Myocyte (in vitro differentiated cells): ENCODE measurements around the gene TTC27. TPM values are rescaled to one million over a fixed set of nuclear protein-coding genes. Genes with fewer than 3 reads are reported as not detected.
"Not testable (repeated sequence)": the region's sequence is repeated elsewhere in the genome, so short reads cannot be mapped to it uniquely, and the experiment has no call there.

Experiments
- DNase-seq: peaks from one replicate; pipeline ENCODE4 v3.0.0-alpha.2; 2012; ENCODE audit warnings: low read depth
- polyA plus RNA-seq: library from polyadenylated mRNA; unstranded; fragments of >200 nt; gene quantifications from one replicate; pipeline ENCODE4 v1.2.1, GENCODE V29; 2012; ENCODE audit warnings: missing spikeins
- total RNA-seq: library from RNA; depleted of rRNA; stranded (reverse); fragments of >200 nt; gene quantifications from 2 replicates; pipeline ENCODE4 v1.2.3, GENCODE V29; 2014

TTC27 gene
- total RNA-seq, result 18.4 and 22.7 TPM in 2 replicates
- 7.4 TPM for polyA plus RNA-seq

DNA sequence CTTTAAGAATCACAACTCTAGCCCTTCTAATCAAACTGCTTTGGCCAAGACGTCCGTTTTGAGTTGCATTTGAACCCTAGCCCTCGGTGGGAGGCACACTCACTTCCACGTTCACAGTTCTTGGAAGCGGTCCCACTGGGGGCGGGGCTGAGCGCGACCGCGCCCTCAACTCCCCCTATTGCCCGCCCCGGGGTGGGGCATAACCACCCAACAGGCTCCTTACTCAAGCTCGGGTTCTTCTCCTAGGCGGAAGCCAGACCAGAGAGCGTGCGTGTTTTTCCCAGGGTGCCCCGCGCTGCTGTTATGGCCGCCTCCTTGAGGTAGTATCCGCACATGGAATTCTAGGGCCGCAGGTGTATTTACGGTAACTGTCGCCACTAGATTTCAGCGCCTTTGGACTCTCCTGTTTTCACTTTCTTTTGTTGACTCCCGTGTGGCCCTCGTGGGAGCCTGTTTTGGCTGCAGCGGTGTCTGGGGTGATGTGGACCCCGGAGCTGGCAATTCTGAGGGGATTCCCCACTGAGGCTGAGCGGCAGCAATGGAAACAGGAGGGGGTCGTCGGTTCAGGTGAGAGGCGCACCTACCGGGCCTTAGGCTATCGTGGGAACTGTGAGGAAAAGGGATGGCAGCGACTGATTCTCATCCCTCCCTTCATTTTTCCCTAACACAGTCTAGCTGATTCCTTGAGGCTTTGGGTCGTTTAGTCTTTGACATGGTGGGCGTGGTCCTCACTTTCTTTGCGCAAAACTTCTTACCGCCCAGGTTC, at the start of gene TTC27:
Gene TTC27 (plus strand): TSS at position 237 of the 766 bp plus-strand sequence. CDS start 243 bp downstream, at position 480.
- DNase-seq, result peak; percentile 95

DNA sequence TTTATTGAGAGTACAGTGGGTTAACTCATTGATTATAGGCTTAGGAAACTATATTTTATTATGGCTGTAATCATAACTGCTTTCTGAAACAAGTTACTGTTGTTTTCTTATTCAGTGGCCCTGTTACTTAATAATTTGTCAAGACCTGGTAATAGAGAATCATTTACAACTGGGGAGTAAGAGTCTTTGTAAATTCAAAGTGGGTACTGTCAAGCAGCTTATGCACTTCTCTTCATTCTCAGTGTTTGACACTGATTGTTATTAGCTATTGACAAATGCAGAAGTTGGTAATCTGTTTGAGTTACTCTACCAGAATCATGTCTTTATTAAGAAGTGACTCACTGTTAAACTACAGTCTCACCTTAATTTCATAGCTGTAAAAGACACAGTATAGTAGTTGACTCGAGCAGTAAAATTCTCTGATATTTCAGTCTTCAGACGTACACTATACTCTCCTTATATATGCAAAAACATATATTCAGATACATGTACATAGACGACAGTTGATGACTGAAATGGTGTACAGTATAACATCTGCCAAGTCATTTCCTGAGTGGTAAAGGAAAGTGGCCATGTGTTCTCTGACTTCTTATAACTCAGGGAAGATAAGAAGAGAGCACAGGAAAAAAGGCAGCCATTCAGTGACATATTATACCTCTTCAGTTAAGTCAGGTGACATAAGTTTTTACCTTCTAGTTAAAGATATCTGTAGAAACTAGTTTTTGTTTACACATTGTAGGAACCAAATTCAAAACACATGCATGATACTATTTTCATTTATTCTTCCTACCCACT, 36.0 kb upstream of the TTC27 start:
- no peak for DNase-seq

DNA sequence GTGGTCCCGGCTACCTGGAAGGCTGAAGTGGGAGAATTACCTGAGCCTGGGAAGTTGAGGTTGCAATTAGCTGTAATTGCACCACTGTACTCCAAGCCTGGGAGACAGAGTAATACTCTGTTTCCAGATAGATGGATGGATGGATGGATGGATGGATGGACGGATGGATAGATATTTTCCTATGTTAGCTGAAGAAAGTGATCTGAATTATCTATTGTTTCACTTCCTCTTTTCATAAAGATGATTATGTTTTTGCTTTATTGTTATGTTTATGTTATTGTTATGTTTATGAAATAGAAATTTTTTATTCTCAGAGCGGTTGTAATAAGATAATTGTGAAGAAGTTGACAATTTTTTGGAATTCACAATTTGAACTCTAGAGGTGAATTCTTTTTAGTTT, 33.3 kb upstream of the TTC27 start:
- DNase-seq, result no peak

DNA sequence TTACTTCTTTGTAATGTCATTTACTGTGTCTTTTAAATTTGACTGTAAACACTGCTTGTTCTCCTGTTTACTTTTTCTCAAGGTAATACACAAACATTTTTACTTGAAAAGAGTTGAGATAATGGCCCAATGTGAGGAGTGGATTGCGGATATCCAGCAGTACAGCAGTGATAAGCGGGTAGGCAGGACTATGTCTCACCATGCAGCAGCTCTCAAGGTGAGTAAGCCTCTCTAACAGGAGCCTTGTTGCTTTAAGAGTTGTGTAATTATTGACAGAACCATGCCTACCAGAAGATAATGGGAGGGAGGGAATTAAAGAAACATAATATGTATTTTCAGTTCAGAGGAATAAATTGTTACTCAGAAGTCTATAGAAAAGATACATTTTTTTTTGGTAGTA, 16.5 kb upstream of the TTC27 start:
- no peak for DNase-seq

DNA sequence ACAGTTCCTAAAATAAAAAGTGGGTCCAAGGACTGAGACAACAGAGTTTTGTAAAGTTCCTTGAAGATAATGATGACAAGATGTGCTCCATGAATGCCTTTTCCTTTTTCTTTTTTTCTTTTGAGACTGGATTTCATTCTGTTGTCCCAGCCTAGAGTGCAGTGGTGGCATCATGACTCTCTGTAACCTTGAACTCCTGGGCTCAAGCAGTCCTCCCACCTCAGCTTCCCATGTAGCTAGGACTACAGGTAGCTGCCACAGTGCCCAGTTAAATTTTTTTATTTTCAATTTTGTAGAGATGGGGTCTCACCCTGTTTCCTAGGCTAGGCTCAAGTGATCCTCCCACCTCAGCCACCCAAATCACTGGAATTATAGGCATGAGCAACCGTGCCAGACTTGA, 16.1 kb upstream of the TTC27 start:
- no peak for DNase-seq

DNA sequence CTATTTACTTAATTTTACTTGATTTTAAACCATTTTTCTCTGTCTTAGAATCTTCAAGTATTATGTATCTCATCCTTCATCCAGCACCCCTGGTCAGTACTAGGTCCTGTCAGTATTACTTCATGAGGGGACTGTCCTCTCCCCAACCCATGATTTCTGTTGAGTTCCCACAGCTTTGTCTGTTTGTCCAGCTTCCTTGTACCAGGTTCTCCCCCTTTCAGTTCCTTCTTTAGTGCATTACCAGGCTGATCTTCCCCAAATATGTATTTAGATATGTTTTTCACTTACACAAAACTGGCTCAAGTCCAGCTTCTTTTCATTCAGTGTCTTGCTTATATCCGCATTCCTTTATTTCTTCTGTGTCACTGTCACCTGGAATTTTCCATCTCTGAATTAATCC, 13.8 kb upstream of the TTC27 start:
- DNase-seq, result no peak

DNA sequence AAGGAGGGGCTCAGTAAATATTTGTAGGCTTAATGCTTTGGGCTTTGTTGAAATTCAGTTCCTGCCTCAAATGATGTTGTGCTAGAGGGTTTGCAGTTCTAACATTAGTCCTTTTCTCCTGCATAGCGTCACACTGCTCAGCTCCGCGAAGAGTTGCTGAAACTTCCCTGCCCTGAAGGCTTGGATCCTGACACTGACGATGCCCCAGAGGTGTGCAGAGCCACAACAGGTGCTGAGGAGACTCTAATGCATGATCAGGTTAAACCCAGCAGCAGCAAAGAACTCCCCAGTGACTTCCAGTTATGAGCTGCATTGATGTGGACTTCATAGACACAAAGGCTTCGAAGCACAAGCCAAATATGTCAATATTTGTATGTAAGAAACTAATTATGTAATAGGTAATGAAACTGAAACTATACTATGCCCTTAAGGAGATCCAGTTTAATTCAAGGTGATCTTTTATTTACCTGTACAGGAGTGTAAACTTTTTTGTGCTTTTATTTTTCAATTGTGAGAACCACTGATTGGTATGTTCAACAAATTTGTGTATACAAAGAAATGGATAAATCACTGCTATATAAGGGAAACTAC, 10.2 kb upstream of the TTC27 start:
- DNase-seq, result no peak

DNA sequence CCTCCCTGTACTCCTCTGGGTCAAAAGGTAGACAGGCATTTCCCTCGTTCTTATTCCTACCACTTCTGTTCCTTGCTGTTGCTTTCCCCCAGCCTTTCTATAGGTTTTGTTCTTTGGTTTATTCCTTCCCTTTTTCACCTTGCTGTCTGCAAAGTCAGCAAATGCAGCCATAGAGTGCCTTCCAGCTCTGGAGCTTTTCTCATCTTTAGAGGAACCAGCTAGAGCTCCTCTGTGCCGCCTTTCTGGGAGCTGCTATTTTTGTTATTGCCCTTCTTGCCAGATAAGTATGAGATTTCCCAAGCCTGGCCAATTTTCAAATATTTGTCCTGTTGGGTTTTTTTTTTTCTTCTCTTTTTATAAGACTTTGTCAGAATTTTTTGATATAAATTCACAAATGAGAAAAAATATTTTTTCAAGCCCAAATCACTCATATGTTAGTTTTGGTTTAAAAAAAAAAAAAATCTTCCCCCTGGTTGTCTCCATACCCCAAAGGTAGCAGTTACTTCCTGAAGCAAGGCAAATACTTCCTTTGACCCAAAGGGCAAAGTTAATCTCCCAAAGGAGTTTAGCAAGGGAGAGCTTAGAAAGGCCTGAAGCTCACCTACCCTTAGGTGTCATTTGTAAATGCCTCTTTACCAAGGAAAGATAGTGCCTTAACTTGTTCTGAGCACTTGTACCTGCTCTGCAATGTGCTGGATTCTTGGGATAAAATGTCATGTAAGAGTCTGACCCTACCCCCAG, 5.1 kb upstream of the TTC27 start:
- no peak for DNase-seq

DNA sequence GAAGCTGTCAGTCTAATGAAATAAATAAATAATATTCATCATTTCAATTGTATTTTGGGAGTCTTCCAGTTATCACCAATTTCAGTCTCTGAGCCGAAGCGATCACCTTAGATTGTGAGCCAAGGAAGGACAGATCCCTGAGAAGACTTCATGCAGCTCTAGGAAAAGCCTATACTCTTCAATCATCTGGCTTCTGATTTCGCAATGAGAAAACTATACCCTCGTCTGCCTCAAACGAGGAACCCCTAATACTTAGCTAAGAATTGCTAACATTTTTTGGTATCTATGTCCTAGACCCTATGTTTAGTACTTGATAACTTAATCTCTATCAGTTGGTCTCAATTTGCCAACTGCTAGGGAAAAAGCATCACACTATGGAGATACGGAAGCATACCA, 4.5 kb upstream of the TTC27 start:
- DNase-seq, result no peak

DNA sequence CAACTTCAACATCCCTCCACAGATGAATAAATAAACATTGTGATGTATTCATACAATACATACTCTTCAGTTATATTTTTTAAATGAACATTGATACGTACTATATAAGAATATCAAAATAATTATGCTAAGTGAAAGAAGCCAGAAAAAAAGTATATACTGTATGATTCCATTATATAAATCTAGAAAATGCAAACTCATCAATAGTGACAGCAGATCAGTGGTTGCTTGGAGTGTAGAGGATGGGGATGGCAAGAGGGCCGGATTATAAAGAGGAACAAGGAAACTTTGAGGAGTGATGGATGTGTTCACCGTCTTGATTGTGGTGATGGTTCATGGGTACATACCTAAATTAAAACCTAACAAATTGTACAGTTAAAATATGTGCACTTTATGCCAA, 3.0 kb upstream of the TTC27 start:
- no peak for DNase-seq

DNA sequence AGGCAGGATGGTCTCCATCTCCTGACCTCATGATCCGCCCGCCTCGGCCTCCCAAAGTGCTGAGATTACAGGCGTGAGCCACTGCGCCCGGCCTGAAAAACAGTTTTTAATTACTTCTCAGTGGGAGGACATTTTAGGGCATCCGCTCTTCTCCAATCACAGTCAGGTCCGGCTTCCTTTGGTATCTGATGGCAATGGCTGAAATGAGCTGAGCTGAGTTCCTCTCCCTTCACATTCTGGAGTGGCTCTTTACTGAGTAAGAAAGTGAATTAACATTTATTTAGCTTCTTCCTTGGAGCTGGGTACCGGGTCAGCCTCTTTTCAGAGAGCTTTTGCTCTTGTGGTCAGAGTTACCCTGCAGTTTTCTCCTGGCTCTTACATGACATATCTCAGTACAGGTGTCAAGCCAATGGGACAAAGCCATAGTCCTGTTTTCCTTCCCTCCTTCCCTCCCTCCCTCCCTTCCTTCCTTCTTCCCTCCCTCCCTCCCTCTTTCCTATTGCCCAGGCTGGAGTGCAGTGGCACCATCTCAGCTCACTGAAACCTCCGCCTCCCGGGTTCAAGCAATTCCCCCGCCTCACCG, 1.1 kb upstream of the TTC27 start:
- DNase-seq, result no peak

DNA sequence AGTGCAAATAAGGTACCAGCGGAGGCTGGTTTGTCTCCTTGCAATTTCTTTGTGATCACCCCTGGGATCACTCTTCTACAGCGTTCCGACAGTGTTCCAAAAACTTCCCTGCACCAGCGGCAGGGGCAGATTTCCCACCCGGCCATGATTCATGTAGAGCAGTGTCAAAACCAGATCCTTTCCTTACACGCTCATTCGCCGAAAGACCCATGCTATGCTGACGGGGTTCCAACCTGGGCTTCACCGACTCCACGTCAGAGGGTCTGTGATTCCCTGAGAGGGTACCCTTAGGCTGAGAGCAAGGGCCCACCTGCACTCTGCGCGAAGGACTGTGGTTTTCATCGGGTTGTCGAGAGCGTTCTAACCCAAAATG, 423 bp upstream of the TTC27 start:
- peak; percentile 32 for DNase-seq

DNA sequence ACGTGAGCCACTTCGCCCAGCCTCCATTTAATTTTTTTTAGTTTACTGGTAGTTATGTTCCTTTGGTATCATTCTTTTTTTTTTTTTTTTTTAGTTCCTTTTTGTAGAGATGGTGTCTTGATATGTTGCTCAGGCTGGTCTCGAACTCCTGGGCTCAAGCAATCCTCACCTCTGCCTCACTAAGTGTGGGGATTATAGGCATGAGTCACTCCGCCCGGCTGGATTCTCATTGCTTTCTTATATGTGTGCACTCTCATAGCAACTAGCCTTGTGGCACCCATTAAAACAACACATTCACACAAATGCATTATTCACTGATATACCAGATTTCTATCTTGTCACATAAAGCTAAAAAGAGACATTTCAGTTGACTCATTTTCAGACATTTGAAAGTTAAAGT, 4.2 kb downstream of the TTC27 start:
- no peak for DNase-seq

DNA sequence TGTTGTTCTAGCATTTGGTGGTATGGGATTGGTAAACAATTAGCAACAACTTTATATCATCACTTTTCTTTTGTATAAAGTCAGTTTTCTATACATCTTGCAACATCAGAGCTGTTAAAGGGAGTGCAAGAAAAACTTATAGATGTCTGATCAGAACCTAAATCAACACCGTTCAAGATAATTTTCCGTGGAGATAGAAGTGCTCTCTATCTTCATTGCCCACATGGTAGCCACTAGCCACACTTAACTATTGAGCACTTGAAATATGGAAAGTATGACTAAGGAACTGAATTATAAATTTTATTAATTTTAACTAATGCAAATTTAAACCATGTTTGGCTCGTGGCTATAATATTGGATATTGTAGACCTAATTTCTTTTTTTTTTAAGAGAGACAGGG, 5.2 kb downstream of the TTC27 start:
- no peak for DNase-seq

DNA sequence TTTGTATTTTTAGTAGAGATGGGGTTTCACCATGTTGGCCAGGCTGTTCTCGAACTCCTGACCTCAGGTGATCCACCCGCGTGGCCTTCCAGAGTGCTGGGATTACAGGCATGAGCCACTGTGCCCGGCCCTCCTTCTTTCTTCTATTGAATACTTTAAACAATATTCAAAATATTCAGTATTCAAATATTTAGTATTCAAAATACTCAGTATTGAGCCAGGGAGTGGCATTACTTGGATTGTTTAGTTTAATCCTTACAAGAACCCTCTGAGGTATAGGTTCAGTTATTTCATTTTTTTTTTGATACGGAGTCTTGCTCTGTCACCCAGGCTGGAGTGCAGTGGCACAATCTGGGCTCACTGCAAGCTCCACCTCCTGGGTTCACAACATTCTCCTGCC, 10.7 kb downstream of the TTC27 start:
- not testable (repeated sequence) for DNase-seq

DNA sequence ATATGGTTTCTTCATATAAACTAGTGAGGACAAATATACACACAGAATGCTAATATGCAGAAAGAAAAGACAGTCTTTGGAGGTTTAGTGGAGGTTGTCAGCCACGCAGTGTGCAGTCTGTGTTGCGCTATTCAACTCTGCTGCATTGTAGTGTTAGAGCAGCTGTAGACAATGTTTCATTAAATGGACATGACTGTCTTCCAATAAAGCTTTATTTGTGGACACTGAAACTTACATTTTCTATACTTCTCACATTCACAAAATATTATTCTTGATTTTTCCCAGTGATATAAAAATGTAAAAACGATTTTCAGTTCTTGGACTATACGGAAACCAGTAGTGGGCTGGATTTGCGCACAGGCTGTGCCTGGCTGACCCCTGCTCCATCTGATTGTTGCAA, 13.3 kb downstream of the TTC27 start:
- no peak for DNase-seq

DNA sequence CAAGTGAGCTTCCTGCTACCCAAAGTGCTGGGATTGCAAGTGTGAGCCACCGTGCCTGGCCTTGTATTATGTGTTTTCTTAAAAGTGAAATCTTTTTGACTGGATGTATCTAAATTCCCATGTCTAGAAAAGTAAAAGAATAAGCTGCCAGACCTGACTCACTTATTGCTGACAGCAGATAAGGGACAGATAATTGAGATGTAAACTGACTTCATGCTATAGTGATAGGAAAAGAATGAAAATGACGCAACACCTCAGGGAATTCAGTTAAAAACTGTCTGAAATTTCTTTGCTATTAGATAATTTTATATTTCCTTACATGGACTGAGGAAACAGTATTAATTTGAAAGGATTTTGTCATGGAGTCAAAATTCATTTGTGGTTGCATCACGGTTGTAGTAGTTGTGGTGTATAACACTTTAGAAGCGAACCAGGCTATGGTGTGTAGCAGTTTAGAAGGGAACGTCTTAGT, 19.4 kb downstream of the TTC27 start:
- DNase-seq, result no peak

DNA sequence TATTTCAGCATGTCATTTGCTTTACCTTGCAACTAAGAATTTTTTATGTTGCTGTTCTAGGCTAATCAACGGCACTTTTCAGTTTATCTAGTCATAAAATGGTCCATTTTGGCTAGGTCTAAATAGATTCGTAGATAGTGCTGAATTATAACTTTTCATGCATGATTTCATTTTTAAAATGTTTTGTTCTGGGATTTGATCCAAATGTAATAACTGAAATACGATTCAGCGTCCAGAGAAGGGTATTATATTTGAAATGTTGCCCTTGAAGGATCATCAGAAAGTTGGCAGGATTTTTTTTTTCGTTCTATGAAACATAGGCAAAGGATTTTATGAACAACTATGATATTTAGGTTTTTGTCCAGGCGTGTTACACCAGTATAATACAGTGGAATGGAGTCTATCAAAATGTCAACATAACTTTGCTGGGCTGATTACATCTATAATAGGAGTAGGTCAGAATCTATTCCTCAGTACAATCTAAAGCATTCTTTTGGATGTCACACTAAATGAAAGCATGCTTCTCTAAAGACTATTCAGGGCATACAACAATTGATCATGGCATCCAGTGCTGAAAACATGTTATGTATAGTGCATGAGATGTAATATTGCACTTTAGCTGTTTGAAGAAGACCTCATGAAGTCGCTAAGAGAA, 24.8 kb downstream of the TTC27 start:
- DNase-seq, result no peak

DNA sequence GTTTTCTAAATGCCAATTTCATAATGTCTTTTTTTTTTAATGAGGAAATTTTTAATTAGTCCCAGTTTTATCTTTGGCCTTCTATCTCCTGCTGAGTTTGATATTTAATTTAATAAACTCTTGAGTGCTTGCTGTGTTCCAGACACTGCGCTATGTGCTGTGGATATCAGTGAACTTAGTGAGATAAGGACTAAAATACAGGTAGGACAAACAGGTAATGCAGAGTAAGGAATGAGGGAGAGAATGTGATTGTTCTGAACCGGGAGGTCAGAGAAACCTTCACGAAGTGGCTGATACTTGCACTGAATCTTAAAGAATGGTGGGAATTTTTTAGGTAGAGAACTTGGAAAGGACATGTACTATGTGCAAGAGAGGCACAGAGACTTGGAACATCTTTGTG, 28.2 kb downstream of the TTC27 start:
- DNase-seq, result no peak

DNA sequence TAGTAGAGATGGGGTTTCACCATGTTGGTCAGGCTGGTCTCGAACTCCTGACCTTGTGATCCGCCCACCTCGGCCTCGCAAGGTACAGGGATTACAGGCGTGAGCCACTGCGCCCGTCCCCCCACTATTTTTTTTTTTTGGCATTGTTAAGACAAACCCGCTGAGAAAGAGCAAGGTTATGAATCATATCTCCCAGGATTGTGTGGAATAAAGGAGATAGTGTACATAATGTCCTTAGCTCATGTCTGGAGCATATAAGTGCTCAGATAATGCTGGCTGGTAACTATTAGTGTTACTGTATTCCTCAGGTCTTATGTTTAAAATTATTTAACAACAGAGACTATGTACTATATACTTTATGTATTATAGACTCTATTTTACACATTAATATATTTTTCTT, 36.0 kb downstream of the TTC27 start:
- no peak for DNase-seq

DNA sequence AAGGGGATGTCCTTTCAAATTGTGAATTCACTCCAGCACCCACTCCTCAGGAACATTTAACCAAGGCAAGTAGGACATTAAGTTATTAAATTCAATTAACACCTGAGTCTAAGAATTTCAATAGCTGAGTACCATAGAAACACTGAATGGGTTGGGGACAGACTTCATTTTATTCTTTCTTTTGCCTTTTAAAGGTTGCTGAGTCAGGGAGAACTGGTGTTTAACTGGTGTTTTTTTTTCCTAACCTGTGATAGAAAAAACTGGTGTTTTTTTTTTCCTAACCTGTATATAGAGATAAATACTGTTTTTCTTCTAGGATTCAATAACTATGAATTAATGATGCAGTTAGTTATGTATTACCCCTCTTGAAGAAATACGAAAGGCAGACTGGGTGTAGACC, 38.9 kb downstream of the TTC27 start:
- DNase-seq, result no peak
